B cell (primary cell): ENCODE results near the gene ACOXL. TPM values are rescaled to one million over a fixed set of nuclear protein-coding genes. Genes with fewer than 3 reads are reported as not detected.

ENCODE experiments used
- ATAC-seq: fragments of 200-7000 bp; cut with Tn5 transposase; one replicate; pipeline ENCODE4 v1.10.0; 2021; ENCODE audit warnings: low read depth, mild to moderate bottlenecking, moderate number of reproducible peaks, moderate library complexity
- CTCF ChIA-PET: fragments of 350-600 bp; sonication (Branson Sonifier 250); formaldehyde crosslinking; loops from one replicate; lab custom pipeline; 2021; ENCODE audit warnings: antibody characterized with exemption, inconsistent platforms; lab: Charles Lee
- POLR2A ChIA-PET: fragments of 350-600 bp; sonication (Branson Sonifier 250); formaldehyde crosslinking; loops from one replicate; lab custom pipeline; 2021; ENCODE audit warnings: antibody characterized with exemption; lab: Charles Lee
- DNase-seq: peaks from one replicate; pipeline ENCODE4 v3.0.0; 2013
- H2AFZ ChIP-seq: 2 replicates; pipeline ENCODE4 v1.6.1; 2012; ENCODE audit warnings: mild to moderate bottlenecking, low read depth, low read length; ENCODE audit not compliant: insufficient read depth, poor library complexity, severe bottlenecking
- H3K27ac ChIP-seq, 2 donors: 1 replicate in 1 of 2; 2 replicates in 1 of 2; pipeline ENCODE4 v1.5.1; 2012 to 2013; ENCODE audit warnings: low read length in 2 of 2, mild to moderate bottlenecking in 2 of 2, moderate library complexity in 1 of 2
- H3K27me3 ChIP-seq, 4 experiments: fragments of 200-600 bp in 1 of 4; sonication (generic) in 1 of 4; replicated peaks in 1 of 4; 1 replicate in 2 of 4; 2 replicates in 2 of 4; pipeline versions ENCODE4 v1.6.1 to v1.7.0; 2013 to 2016; ENCODE audit warnings: low read length in 3 of 4, mild to moderate bottlenecking in 2 of 4, mixed read lengths in 1 of 4, moderate library complexity in 1 of 4; ENCODE audit not compliant: insufficient read depth in 4 of 4, control insufficient read depth in 3 of 4; ENCODE audit errors: control extremely low read depth in 1 of 4
- H3K36me3 ChIP-seq, 2 experiments: replicated peaks in 1 of 2; 1 replicate in 1 of 2; 2 replicates in 1 of 2; pipeline versions ENCODE4 v1.6.1 to v1.7.1; 2013; ENCODE audit warnings: low read length in 1 of 2; ENCODE audit not compliant: insufficient read depth in 2 of 2, control insufficient read depth in 1 of 2; ENCODE audit errors: control extremely low read depth in 1 of 2, extremely low read depth in 1 of 2
- H3K4me1 ChIP-seq, 2 donors: fragments of 200-600 bp in 1 of 2; sonication (generic) in 1 of 2; 1 replicate in 1 of 2; 2 replicates in 1 of 2; pipeline versions ENCODE4 v1.5.1 to v1.6.1; 2013 to 2017; ENCODE audit warnings: low read length in 2 of 2; ENCODE audit not compliant: control insufficient read depth in 2 of 2, insufficient read depth in 2 of 2
- H3K4me2 ChIP-seq: replicated peaks from 2 replicates; pipeline ENCODE3; 2012; ENCODE audit warnings: mild to moderate bottlenecking, low read depth, low read length; ENCODE audit not compliant: poor library complexity, severe bottlenecking
- H3K4me3 ChIP-seq, 5 experiments: fragments of 200-600 bp in 1 of 5; sonication (generic) in 1 of 5; 1 replicate in 3 of 5; 2 replicates in 2 of 5; pipeline versions ENCODE4 v1.5.1 to v1.7.0; 2011 to 2016; ENCODE audit warnings: low read length in 4 of 5, mild to moderate bottlenecking in 4 of 5, low read depth in 2 of 5, control low read depth in 1 of 5, moderate library complexity in 1 of 5; ENCODE audit not compliant: insufficient read depth in 1 of 5; ENCODE audit errors: control extremely low read depth in 1 of 5, extremely low read depth in 1 of 5
- H3K79me2 ChIP-seq: fragments of 200-600 bp; sonication (generic); one replicate; pipeline ENCODE4 v1.6.0; 2016; ENCODE audit warnings: low read length; ENCODE audit not compliant: control insufficient read depth, insufficient read depth
- H3K9ac ChIP-seq: fragments of 200-600 bp; sonication (generic); 2 replicates; pipeline ENCODE4 v1.6.1; 2017; ENCODE audit warnings: mild to moderate bottlenecking, low read length, moderate library complexity
- H3K9me3 ChIP-seq, 3 donors: one replicate each; pipeline versions ENCODE4 v1.6.1 to v1.7.1; 2013; ENCODE audit warnings: low read length in 2 of 3; ENCODE audit not compliant: control insufficient read depth in 2 of 3, insufficient read depth in 1 of 3; ENCODE audit errors: control extremely low read depth in 1 of 3
- H4K20me1 ChIP-seq: 2 replicates; pipeline ENCODE4 v1.6.0; 2012; ENCODE audit warnings: mild to moderate bottlenecking, low read length; ENCODE audit not compliant: insufficient read depth, control insufficient read depth, poor library complexity, severe bottlenecking
- H3K27ac Mint-ChIP-seq: one replicate; pipeline ENCODE4 v1.8.0; 2021; ENCODE audit warnings: mixed read lengths
- H3K27me3 Mint-ChIP-seq: one replicate; pipeline ENCODE4 v1.8.0; 2021; ENCODE audit warnings: mixed read lengths
- H3K4me1 Mint-ChIP-seq: one replicate; pipeline ENCODE4 v1.8.0; 2021; ENCODE audit warnings: mixed read lengths
- H3K4me3 Mint-ChIP-seq: one replicate; pipeline ENCODE4 v1.8.0; 2021; ENCODE audit warnings: mixed read lengths
- H3K9me3 Mint-ChIP-seq: one replicate; pipeline ENCODE4 v1.8.0; 2022; ENCODE audit warnings: mixed read lengths; ENCODE audit not compliant: insufficient read depth
- EZH2 ChIP-seq: IDR thresholded peaks from 2 replicates; pipeline ENCODE4 v1.6.1; 2012; ENCODE audit warnings: borderline replicate concordance, low read depth, mild to moderate bottlenecking, moderate library complexity, low read length; ENCODE audit not compliant: insufficient read depth, poor library complexity, severe bottlenecking
- WGBS: methylation state at CpG from one replicate; pipeline ENCODE4 v1.1.5; 2013; ENCODE audit warnings: missing lambda C conversion rate; ENCODE audit not compliant: insufficient coverage; 5-methylcytosine and 5-hydroxymethylcytosine counted together
- intact Hi-C: fragments of 100-400 bp; cut with micrococcal nuclease; formaldehyde crosslinking; loops from one replicate; pipeline ENCODE4 v1.10.0; 2022
- polyA plus RNA-seq: library from polyadenylated mRNA; depleted of rRNA; stranded (reverse); fragments of >200 nt; gene quantifications from 2 replicates; pipeline ENCODE4 v1.2.3, GENCODE V29; 2012
- total RNA-seq, 2 donors: library from RNA; stranded (reverse); fragments of 120-200 nt in 1 of 2; gene quantifications; 1 replicate in 1 of 2; 2 replicates in 1 of 2; pipeline versions ENCODE4 v1.2.3 to v1.2.4, GENCODE V29; 2013 to 2022
- TF ChIP-seq, protein P1 (sequence below): fragments of 200-600 bp; IDR thresholded peaks from one replicate; pipeline ENCODE4 v1.8.0; 2022; ENCODE audit warnings: antibody characterized with exemption, mild to moderate bottlenecking

The ACOXL gene
- total and polyA plus RNA-seq, 2 donors (not counting 1 experiment from before 2014, with no cell fraction given) = 0.06 TPM; not detected in 1

DNA sequence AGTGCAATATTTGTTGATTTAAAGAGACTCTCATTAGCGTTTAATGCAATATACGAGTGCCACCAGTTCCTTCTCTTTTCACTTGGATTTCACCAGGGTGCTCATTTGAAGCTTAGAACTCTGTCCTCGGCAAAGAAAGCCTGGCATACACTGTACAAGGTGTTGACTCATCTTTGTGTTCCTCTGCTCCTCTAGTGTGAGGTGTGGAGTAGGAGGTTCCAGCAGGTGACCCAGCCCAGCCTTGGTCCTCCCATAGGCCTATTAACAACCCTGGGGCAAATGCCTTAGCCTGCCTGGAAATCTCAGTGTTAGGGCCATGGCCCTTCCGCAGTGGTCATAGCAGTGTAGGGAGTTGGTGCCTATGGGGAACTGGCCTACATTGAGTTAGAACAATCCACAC lies 408.4 kb downstream of the ACOXL start:
- Histone ChIP-seq H3K27me3 (no peaks in the 10 kb centered on the region), H2AFZ (no peak overlapping the region), H3K9me3 (peaks cover 0 to 3% (median 0%) of the 10 kb centered on the region in 3 donors), H3K79me2 (peaks cover 47% of the 10 kb centered on the region), H3K9ac (no peak overlapping the region), H3K36me3 (peaks cover 0 to 26% of the 10 kb centered on the region in 2 experiments), H3K4me1 (no peaks in the 10 kb centered on the region), H3K27ac (no peak overlapping the region), H4K20me1 (peaks cover 49% of the 10 kb centered on the region), H3K4me3 (no peak overlapping the region), H3K4me2 (no peak overlapping the region)
- 100% methylated on average over 1 of the region's 4 CpGs for WGBS
- no peak for ATAC-seq
- Mint-ChIP-seq H3K4me1 (peaks cover 2% of the 10 kb centered on the region), H3K27ac (no peak overlapping the region), H3K9me3 (no peaks in the 10 kb centered on the region), H3K4me3 (no peak overlapping the region), H3K27me3 (no peaks in the 10 kb centered on the region)
- POLR2A ChIA-PET = no interaction called here
- CTCF ChIA-PET = interaction anchor here (1.1 kb wide), 1 partner anchor 17 kb away, joined by 3 read pairs; no protein-coding TSS in a partner anchor
- TF ChIP-seq EZH2 = no peak
- TF ChIP-seq, protein P1, sequence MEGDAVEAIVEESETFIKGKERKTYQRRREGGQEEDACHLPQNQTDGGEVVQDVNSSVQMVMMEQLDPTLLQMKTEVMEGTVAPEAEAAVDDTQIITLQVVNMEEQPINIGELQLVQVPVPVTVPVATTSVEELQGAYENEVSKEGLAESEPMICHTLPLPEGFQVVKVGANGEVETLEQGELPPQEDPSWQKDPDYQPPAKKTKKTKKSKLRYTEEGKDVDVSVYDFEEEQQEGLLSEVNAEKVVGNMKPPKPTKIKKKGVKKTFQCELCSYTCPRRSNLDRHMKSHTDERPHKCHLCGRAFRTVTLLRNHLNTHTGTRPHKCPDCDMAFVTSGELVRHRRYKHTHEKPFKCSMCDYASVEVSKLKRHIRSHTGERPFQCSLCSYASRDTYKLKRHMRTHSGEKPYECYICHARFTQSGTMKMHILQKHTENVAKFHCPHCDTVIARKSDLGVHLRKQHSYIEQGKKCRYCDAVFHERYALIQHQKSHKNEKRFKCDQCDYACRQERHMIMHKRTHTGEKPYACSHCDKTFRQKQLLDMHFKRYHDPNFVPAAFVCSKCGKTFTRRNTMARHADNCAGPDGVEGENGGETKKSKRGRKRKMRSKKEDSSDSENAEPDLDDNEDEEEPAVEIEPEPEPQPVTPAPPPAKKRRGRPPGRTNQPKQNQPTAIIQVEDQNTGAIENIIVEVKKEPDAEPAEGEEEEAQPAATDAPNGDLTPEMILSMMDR = no peak
- no peak for DNase-seq
- intact Hi-C loops = no loop called here

DNA sequence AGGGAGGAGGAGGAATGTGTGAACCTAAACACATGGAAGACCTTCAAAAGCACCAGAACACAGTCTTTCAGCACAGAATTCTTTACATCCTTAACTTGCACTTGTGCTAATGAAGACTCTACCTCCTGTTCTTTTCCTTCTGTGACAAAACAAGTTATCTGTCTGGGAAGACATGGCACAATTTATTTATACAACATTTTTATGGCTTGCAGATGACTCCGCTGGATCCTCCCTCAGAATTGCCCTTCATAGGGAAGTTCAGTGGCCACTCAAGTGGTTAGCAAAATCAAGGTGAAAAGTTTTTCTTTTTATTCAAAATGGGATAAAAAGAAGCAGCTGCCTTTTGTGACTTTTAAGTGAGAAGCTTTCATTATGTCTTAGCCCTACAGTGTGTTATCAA lies 409.7 kb downstream of the ACOXL start:
- Histone ChIP-seq H3K79me2 (peaks cover 37% of the 10 kb centered on the region), H3K27me3 (no peaks in the 10 kb centered on the region), H3K4me2 (no peak overlapping the region), H3K9me3 (peaks cover 0 to 3% (median 0%) of the 10 kb centered on the region in 3 donors), H3K9ac (no peak overlapping the region), H3K4me1 (no peaks in the 10 kb centered on the region), H4K20me1 (peaks cover 40% of the 10 kb centered on the region), H3K4me3 (no peak overlapping the region), H2AFZ (no peak overlapping the region), H3K36me3 (peaks cover 0 to 19% of the 10 kb centered on the region in 2 experiments), H3K27ac (no peak overlapping the region)
- ATAC-seq = no peak
- H3K9me3 Mint-ChIP-seq = no peaks in the 10 kb centered on the region
- intact Hi-C loops = no loop called here
- no peak for DNase-seq
- no peaks in the 10 kb centered on the region for H3K4me1 Mint-ChIP-seq
- POLR2A ChIA-PET = no interaction called here
- TF ChIP-seq, protein P1 = no peak
- TF ChIP-seq EZH2 = no peak
- H3K4me3 Mint-ChIP-seq = no peak overlapping the region
- no CpG with 5 or more reads among the region's 1 CpG for WGBS
- H3K27ac Mint-ChIP-seq = no peak overlapping the region
- H3K27me3 Mint-ChIP-seq = no peaks in the 10 kb centered on the region
- CTCF ChIA-PET = no interaction called here
